ENCODE measurements around the gene CHMP6. TPM values are rescaled to one million over a fixed set of nuclear protein-coding genes. Genes with fewer than 3 reads are reported as not detected.

The CHMP6 gene
- total and polyA plus RNA-seq, 4 donors: 9.6 to 24.0 (median 16.7) TPM

- Histone ChIP-seq H3K27ac (ENCODE audit: low read depth in 1 of 2, low read length in 2 of 2) (peak overlapping the region; percentile 65 to 87), H3K36me3 (ENCODE audit: control insufficient read depth in 4 of 4, insufficient read depth in 3 of 4, low read depth in 1 of 4, low read length in 3 of 4) (no peaks in the 10 kb centered on the region), H3K27me3 (ENCODE audit: control insufficient read depth in 4 of 4, insufficient read depth in 4 of 4, low read length in 3 of 4) (no peaks in the 10 kb centered on the region), H3K9me3 (ENCODE audit: control insufficient read depth in 4 of 4, low read length in 3 of 4) (no peaks in the 10 kb centered on the region), H3K4me1 (ENCODE audit: control insufficient read depth in 4 of 4, insufficient read depth in 4 of 4, low read length in 3 of 4) (peaks cover 26 to 87% (median 61%) of the 10 kb centered on the region in 4 donors), H3K9ac (ENCODE audit: low read depth in 1 of 2, low read length in 2 of 2) (no peak overlapping the region), H3K4me3 (ENCODE audit: low read depth in 1 of 3, low read length in 3 of 3) (no peak overlapping the region)
- TF ChIP-seq YY1 (IDR thresholded peaks at IDR 0.05): no peak
- no peak for TF ChIP-seq EGR1 (IDR thresholded peaks at IDR 0.05; ENCODE audit: low read depth in 2 of 2)
- TF ChIP-seq ZBTB33 (IDR thresholded peaks at IDR 0.05): no peak
- no peak for TF ChIP-seq ATF3 (IDR thresholded peaks at IDR 0.05)
- TF ChIP-seq REST (IDR thresholded peaks at IDR 0.05): no peak
- TF ChIP-seq JUND (IDR thresholded peaks at IDR 0.05): no peak
- peak; percentile 92 for TF ChIP-seq NR2F2 (IDR thresholded peaks at IDR 0.05)
- no peak for TF ChIP-seq FOXA2 (IDR thresholded peaks at IDR 0.05)
- peak; percentile 49 for TF ChIP-seq SP1 (IDR thresholded peaks at IDR 0.05)
- no peak for TF ChIP-seq HNF4A (conservative IDR thresholded peaks at IDR 0.05)
- no peak for TF ChIP-seq FOXA1 (IDR thresholded peaks at IDR 0.05)
- no peak for TF ChIP-seq HNF4G (IDR thresholded peaks at IDR 0.05)
- TF ChIP-seq GABPA (IDR thresholded peaks at IDR 0.05 in 1 of 2, conservative IDR thresholded peaks at IDR 0.05 in 1 of 2): peak in 1 of 2 donors; percentile 24
- no peak for TF ChIP-seq TAF1 (conservative IDR thresholded peaks at IDR 0.05)
- no peak for TF ChIP-seq MAX (IDR thresholded peaks at IDR 0.05)
- peak; percentile 23 to 44 for TF ChIP-seq RXRA (IDR thresholded peaks at IDR 0.05)
- TF ChIP-seq RAD21 (IDR thresholded peaks at IDR 0.05): peak in 1 of 2 donors; percentile 5
- TF ChIP-seq CTCF (IDR thresholded peaks at IDR 0.05; ENCODE audit: low read depth, low read length, missing input control): no peak
- DNase-seq (ENCODE audit: low spot score): no peak
- WGBS: 23% methylated on average over 28 of the region's 28 CpGs
These were observed 53.3 kb downstream of the CHMP6 start for GRCh38 chr17:81044764-81045589.

Measured in liver (tissue), 9 donors.